WTC11 (cell line): ENCODE measurements around the gene ERC1. TPM values are rescaled to one million over a fixed set of nuclear protein-coding genes. Genes with fewer than 3 reads are reported as not detected.

Experiments
- ATAC-seq: fragments of 200-7000 bp; cut with Tn5 transposase; 2 replicates; pipeline ENCODE4 v1.10.0; 2021; ENCODE audit warnings: mild to moderate bottlenecking, moderate library complexity
- CTCF ChIA-PET: fragments of 300-600 bp; sonication (Branson Sonifier 250); formaldehyde crosslinking; loops from one replicate; lab custom pipeline; 2021; ENCODE audit warnings: antibody characterized with exemption; lab: Charles Lee
- POLR2A ChIA-PET: fragments of 350-600 bp; sonication (Branson Sonifier 250); formaldehyde crosslinking; loops from one replicate; lab custom pipeline; 2021; ENCODE audit warnings: antibody characterized with exemption; lab: Charles Lee
- DNase-seq: peaks from one replicate; pipeline ENCODE4 v3.0.0; 2021; ENCODE audit warnings: low spot score
- H3K27ac Mint-ChIP-seq: 2 replicates; pipeline ENCODE4 v1.8.0; 2021; ENCODE audit warnings: mixed read lengths
- H3K27me3 Mint-ChIP-seq: 2 replicates; pipeline ENCODE4 v1.8.0; 2021; ENCODE audit warnings: low read depth, mild to moderate bottlenecking, moderate library complexity, mixed read lengths
- H3K36me3 Mint-ChIP-seq: 2 replicates; pipeline ENCODE4 v1.8.0; 2021; ENCODE audit warnings: mixed read lengths
- H3K4me1 Mint-ChIP-seq: 2 replicates; pipeline ENCODE4 v1.8.0; 2022; ENCODE audit warnings: mixed read lengths
- H3K4me3 Mint-ChIP-seq: 2 replicates; pipeline ENCODE4 v1.8.0; 2021; ENCODE audit warnings: mild to moderate bottlenecking, moderate library complexity, mixed read lengths
- H3K9me3 Mint-ChIP-seq: 2 replicates; pipeline ENCODE4 v1.8.0; 2021; ENCODE audit warnings: mixed read lengths
- ATF1 ChIP-seq: sonication (generic); formaldehyde crosslinking; IDR thresholded peaks from 2 replicates; pipeline ENCODE4 v1.8.1; 2023; ENCODE audit warnings: mild to moderate bottlenecking, moderate library complexity, missing genetic modification reagents
- CTCF ChIP-seq: fragments of 200-600 bp; IDR thresholded peaks from 2 replicates; pipeline ENCODE4 v1.8.0; 2022; ENCODE audit warnings: antibody characterized with exemption
- ETV6 ChIP-seq: sonication (generic); formaldehyde crosslinking; IDR thresholded peaks from 2 replicates; pipeline ENCODE4 v1.8.1; 2022; ENCODE audit warnings: mild to moderate bottlenecking, missing genetic modification reagents
- GABPB1 ChIP-seq: sonication (generic); formaldehyde crosslinking; IDR thresholded peaks from 2 replicates; pipeline ENCODE4 v1.8.1; 2023; ENCODE audit warnings: mild to moderate bottlenecking, missing genetic modification reagents
- GRHL2 ChIP-seq: fragments of 250-450 bp; sonication (Bioruptor Pico); IDR thresholded peaks from 2 replicates; pipeline ENCODE4 v1.8.0; 2022; ENCODE audit warnings: mild to moderate bottlenecking, moderate library complexity; ENCODE audit not compliant: insufficient replicate concordance, severe bottlenecking
- HMGA2 ChIP-seq: fragments of 250-450 bp; sonication (Bioruptor Pico); IDR thresholded peaks from 2 replicates; pipeline ENCODE4 v1.4.0; 2021; ENCODE audit warnings: mild to moderate bottlenecking, moderate library complexity
- MAX ChIP-seq: sonication (generic); formaldehyde crosslinking; IDR thresholded peaks from 2 replicates; pipeline ENCODE4 v1.8.0; 2022; ENCODE audit warnings: mild to moderate bottlenecking, missing genetic modification reagents
- MLX ChIP-seq: sonication (generic); formaldehyde crosslinking; IDR thresholded peaks from 2 replicates; pipeline ENCODE4 v1.8.1; 2023; ENCODE audit warnings: mild to moderate bottlenecking, missing genetic modification reagents, moderate library complexity
- NR1H2 ChIP-seq: sonication (generic); formaldehyde crosslinking; IDR thresholded peaks from 2 replicates; pipeline ENCODE4 v1.9.0; 2021; ENCODE audit warnings: mild to moderate bottlenecking, moderate library complexity, missing genetic modification reagents
- OVOL2 ChIP-seq: fragments of 250-450 bp; sonication (Bioruptor Pico); IDR thresholded peaks from 2 replicates; pipeline ENCODE4 v1.9.0; 2021; ENCODE audit warnings: mild to moderate bottlenecking, borderline replicate concordance
- PRDM15 ChIP-seq: sonication (generic); formaldehyde crosslinking; IDR thresholded peaks from 2 replicates; pipeline ENCODE4 v1.8.0; 2022; ENCODE audit warnings: missing genetic modification reagents
- PREB ChIP-seq: sonication (generic); formaldehyde crosslinking; IDR thresholded peaks from 2 replicates; pipeline ENCODE4 v1.8.1; 2022; ENCODE audit warnings: mild to moderate bottlenecking, missing genetic modification reagents, moderate library complexity, borderline replicate concordance
- SMAD3 ChIP-seq: sonication (generic); formaldehyde crosslinking; IDR thresholded peaks from 2 replicates; pipeline ENCODE4 v1.8.0; 2022; ENCODE audit warnings: missing genetic modification reagents, mild to moderate bottlenecking, borderline replicate concordance
- SP1 ChIP-seq: sonication (generic); formaldehyde crosslinking; conservative IDR thresholded peaks from 2 replicates; pipeline ENCODE4 v1.8.1; 2022; ENCODE audit warnings: missing genetic modification reagents
- STAT6 ChIP-seq: sonication (generic); formaldehyde crosslinking; conservative IDR thresholded peaks from 2 replicates; pipeline ENCODE4 v1.8.1; 2023; ENCODE audit warnings: mild to moderate bottlenecking, low read depth, missing genetic modification reagents, moderate library complexity
- USF1 ChIP-seq: sonication (generic); formaldehyde crosslinking; IDR thresholded peaks from 2 replicates; pipeline ENCODE4 v1.8.0; 2022; ENCODE audit warnings: mild to moderate bottlenecking, missing genetic modification reagents
- total RNA-seq: library from RNA; stranded (reverse); gene quantifications from 3 replicates; pipeline ENCODE4 v1.2.3, GENCODE V29; 2021

ERC1 gene
- total RNA-seq, 1 experiment from 2014 or later, result 47.5 TPM

- Mint-ChIP-seq H3K4me1 (peaks cover 14% of the 10 kb centered on the region), H3K36me3 (no peaks in the 10 kb centered on the region), H3K9me3 (no peaks in the 10 kb centered on the region), H3K4me3 (no peak overlapping the region), H3K27me3 (no peaks in the 10 kb centered on the region), H3K27ac (no peak overlapping the region)
- ATAC-seq (no peak; the same call in 1 of the 2 replicates), DNase-seq (no peak)
- ChIA-PET CTCF (interaction anchor here (0.7 to 1.1 kb wide), 2 partner anchors 233 to 279 kb away, joined by 3 read pairs; partner anchors contain the start of gene WNT5B), POLR2A (no interaction called here)
- TF ChIP-seq CTCF (no peak), SMAD3 (CRISPR knock-in tag) (no peak), PRDM15 (CRISPR knock-in tag) (no peak), OVOL2 (CRISPR knock-in tag) (no peak), NR1H2 (no peak), PREB (no peak), GABPB1 (no peak), GRHL2 (CRISPR knock-in tag) (no peak), ATF1 (no peak), SP1 (CRISPR knock-in tag) (no peak), STAT6 (CRISPR knock-in tag) (no peak), MLX (no peak), MAX (CRISPR knock-in tag) (no peak), USF1 (CRISPR knock-in tag) (no peak), HMGA2 (CRISPR knock-in tag) (no peak), ETV6 (CRISPR knock-in tag) (no peak)
- TF ChIP-seq, all 79 proteins: peak for 0
Observed at GRCh38 chr12:1350934-1351240, 359.9 kb downstream of the ERC1 start.
